ENCODE data around the gene USP15.

DNA sequence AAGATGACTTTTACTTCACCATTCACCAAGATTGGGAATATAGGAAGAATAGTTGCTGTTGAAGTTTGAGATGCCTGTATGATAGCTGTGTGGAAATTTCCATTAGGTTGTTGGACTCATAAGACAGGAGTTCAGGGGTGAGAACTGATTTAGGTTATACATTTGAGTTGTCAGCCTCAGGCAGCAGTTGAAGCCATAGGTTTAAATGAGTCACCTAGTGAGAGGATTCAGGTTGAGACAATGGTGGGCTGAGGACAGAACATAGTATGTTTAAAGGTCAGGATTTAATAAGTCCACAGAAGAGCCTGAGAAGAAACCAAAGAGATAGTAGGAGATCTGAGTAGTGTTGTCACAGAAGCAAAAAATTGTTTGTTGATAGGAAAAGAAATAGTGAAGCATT lies 142.8 kb downstream of the USP15 start:
- TF ChIP-seq ZNF175 (tag by site-specific recombination; IDR thresholded peaks at IDR 0.05) (no peak), ZNF555 (tag by site-specific recombination; conservative IDR thresholded peaks at IDR 0.05) (no peak), ZBTB7A (tag by site-specific recombination; IDR thresholded peaks at IDR 0.05; ENCODE audit: low read depth) (no peak), SP2 (tag by site-specific recombination; IDR thresholded peaks at IDR 0.05) (no peak), HOXA7 (CRISPR knock-in tag; IDR thresholded peaks at IDR 0.05; ENCODE audit: borderline replicate concordance) (no peak), TRIM28 (IDR thresholded peaks at IDR 0.05; ENCODE audit: borderline replicate concordance, low read length) (no peak)
- TF ChIP-seq, protein P1, sequence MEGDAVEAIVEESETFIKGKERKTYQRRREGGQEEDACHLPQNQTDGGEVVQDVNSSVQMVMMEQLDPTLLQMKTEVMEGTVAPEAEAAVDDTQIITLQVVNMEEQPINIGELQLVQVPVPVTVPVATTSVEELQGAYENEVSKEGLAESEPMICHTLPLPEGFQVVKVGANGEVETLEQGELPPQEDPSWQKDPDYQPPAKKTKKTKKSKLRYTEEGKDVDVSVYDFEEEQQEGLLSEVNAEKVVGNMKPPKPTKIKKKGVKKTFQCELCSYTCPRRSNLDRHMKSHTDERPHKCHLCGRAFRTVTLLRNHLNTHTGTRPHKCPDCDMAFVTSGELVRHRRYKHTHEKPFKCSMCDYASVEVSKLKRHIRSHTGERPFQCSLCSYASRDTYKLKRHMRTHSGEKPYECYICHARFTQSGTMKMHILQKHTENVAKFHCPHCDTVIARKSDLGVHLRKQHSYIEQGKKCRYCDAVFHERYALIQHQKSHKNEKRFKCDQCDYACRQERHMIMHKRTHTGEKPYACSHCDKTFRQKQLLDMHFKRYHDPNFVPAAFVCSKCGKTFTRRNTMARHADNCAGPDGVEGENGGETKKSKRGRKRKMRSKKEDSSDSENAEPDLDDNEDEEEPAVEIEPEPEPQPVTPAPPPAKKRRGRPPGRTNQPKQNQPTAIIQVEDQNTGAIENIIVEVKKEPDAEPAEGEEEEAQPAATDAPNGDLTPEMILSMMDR (tag by site-specific recombination; IDR thresholded peaks at IDR 0.05), result no peak
- TF ChIP-seq, protein P2, sequence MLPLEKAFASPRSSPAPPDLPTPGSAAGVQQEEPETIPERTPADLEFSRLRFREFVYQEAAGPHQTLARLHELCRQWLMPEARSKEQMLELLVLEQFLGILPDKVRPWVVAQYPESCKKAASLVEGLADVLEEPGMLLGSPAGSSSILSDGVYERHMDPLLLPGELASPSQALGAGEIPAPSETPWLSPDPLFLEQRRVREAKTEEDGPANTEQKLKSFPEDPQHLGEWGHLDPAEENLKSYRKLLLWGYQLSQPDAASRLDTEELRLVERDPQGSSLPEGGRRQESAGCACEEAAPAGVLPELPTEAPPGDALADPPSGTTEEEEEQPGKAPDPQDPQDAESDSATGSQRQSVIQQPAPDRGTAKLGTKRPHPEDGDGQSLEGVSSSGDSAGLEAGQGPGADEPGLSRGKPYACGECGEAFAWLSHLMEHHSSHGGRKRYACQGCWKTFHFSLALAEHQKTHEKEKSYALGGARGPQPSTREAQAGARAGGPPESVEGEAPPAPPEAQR (tag by site-specific recombination; IDR thresholded peaks at IDR 0.05), result no peak
- TF ChIP-seq, protein P3, sequence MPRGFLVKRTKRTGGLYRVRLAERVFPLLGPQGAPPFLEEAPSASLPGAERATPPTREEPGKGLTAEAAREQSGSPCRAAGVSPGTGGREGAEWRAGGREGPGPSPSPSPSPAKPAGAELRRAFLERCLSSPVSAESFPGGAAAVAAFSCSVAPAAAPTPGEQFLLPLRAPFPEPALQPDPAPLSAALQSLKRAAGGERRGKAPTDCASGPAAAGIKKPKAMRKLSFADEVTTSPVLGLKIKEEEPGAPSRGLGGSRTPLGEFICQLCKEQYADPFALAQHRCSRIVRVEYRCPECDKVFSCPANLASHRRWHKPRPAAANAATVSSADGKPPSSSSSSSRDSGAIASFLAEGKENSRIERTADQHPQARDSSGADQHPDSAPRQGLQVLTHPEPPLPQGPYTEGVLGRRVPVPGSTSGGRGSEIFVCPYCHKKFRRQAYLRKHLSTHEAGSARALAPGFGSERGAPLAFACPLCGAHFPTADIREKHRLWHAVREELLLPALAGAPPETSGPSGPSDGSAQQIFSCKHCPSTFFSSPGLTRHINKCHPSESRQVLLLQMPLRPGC (tag by site-specific recombination; IDR thresholded peaks at IDR 0.05), result no peak
